Hepatocyte (in vitro differentiated cells): Measurements from ENCODE around the gene CDK6. TPM values are rescaled to one million over a fixed set of nuclear protein-coding genes. Genes with fewer than 3 reads are reported as not detected.
A peak's percentile ranks its signal among the peaks of the same experiment; 100 is the strongest.

Experiments used
- DNase-seq: peaks from one replicate; pipeline ENCODE4 v3.0.0-alpha.2; 2016; ENCODE audit warnings: low spot score
- H2AFZ ChIP-seq: fragments of 200-600 bp; sonication (generic); 2 replicates; pipeline ENCODE4 v1.6.0; 2016; ENCODE audit warnings: antibody characterized with exemption, mild to moderate bottlenecking
- H3K27ac ChIP-seq: fragments of 200-600 bp; sonication (generic); 2 replicates; pipeline ENCODE4 v1.5.1; 2016; ENCODE audit warnings: mild to moderate bottlenecking
- H3K27me3 ChIP-seq: fragments of 200-600 bp; sonication (generic); 2 replicates; pipeline ENCODE4 v1.6.1; 2016
- H3K36me3 ChIP-seq: fragments of 200-600 bp; sonication (generic); replicated peaks from 2 replicates; pipeline ENCODE4 v1.5.1; 2016; ENCODE audit warnings: low read depth; ENCODE audit not compliant: insufficient read depth
- H3K4me1 ChIP-seq: fragments of 200-600 bp; sonication (generic); 2 replicates; pipeline ENCODE4 v1.5.1; 2016; ENCODE audit warnings: mild to moderate bottlenecking, moderate library complexity; ENCODE audit not compliant: insufficient read depth
- H3K4me2 ChIP-seq: fragments of 200-600 bp; sonication (generic); 2 replicates; pipeline ENCODE4 v1.6.0; 2016
- H3K4me3 ChIP-seq: fragments of 200-600 bp; sonication (generic); 2 replicates; pipeline ENCODE4 v1.5.1; 2016; ENCODE audit warnings: mild to moderate bottlenecking
- H3K79me2 ChIP-seq: fragments of 200-600 bp; sonication (generic); 2 replicates; pipeline ENCODE4 v1.6.0; 2017; ENCODE audit warnings: mild to moderate bottlenecking
- H3K9me2 ChIP-seq: fragments of 200-600 bp; sonication (generic); replicated peaks from 2 replicates; pipeline ENCODE4 v1.6.0; 2017; ENCODE audit warnings: mild to moderate bottlenecking; ENCODE audit not compliant: insufficient read depth
- H3K9me3 ChIP-seq: fragments of 200-600 bp; sonication (generic); 2 replicates; pipeline ENCODE4 v1.5.1; 2016; ENCODE audit warnings: low read depth, mild to moderate bottlenecking
- H4K20me1 ChIP-seq: fragments of 200-600 bp; sonication (generic); 2 replicates; pipeline ENCODE4 v1.6.0; 2016; ENCODE audit warnings: mild to moderate bottlenecking; ENCODE audit not compliant: insufficient read depth, poor library complexity, severe bottlenecking
- CTCF ChIP-seq: fragments of 200-600 bp; sonication (generic); IDR thresholded peaks from 2 replicates; pipeline ENCODE4 v1.5.1; 2016; ENCODE audit warnings: antibody characterized with exemption, mild to moderate bottlenecking; ENCODE audit not compliant: poor library complexity
- EZH2 ChIP-seq: fragments of 200-600 bp; sonication (generic); IDR thresholded peaks from 2 replicates; pipeline ENCODE4 v1.6.1; 2016; ENCODE audit warnings: antibody characterized with exemption, mild to moderate bottlenecking, borderline replicate concordance
- EZH2phosphoT487 ChIP-seq: fragments of 200-600 bp; sonication (generic); IDR thresholded peaks from one replicate; pipeline ENCODE4 v1.6.1; 2018; ENCODE audit warnings: antibody characterized with exemption, mild to moderate bottlenecking, low read depth, moderate library complexity; ENCODE audit not compliant: unreplicated experiment, severe bottlenecking
- WGBS: methylation state at CpG from one replicate; pipeline ENCODE4 v1.1.6; 2016; ENCODE audit warnings: low lambda C conversion rate; ENCODE audit errors: missing lambda C conversion rate; 5-methylcytosine and 5-hydroxymethylcytosine counted together
- polyA plus RNA-seq: library from polyadenylated mRNA; unstranded; fragments of >200 nt; fragmentation: Nextera tagmentation; extraction: Ambion mirVana; gene quantifications from 2 replicates; pipeline ENCODE4 v1.2.1, GENCODE V29; 2016
- total RNA-seq: library from RNA; depleted of rRNA; stranded (reverse); fragments of >200 nt; gene quantifications from 2 replicates; pipeline ENCODE4 v1.2.3, GENCODE V29; 2014

Gene CDK6
- total and polyA plus RNA-seq, 2 experiments from 2014 or later: 18.7 to 64.5 TPM

GRCh38 chr7:92621561-92622023 is 214.8 kb downstream of the CDK6 start:
- H3K4me2 ChIP-seq: no peak overlapping the region
- H3K27me3 ChIP-seq: no peaks in the 10 kb centered on the region
- H3K27ac ChIP-seq: peak overlapping the region; percentile 12
- H4K20me1 ChIP-seq: no peaks in the 10 kb centered on the region
- no peak for TF ChIP-seq EZH2
- no peak for TF ChIP-seq CTCF
- TF ChIP-seq EZH2phosphoT487: no peak
- no peaks in the 10 kb centered on the region for H3K36me3 ChIP-seq
- DNase-seq: no peak
- no peak overlapping the region for H3K4me3 ChIP-seq
- no peaks in the 10 kb centered on the region for H3K9me3 ChIP-seq
- H3K79me2 ChIP-seq: peaks cover 20% of the 10 kb centered on the region
- H3K4me1 ChIP-seq: no peaks in the 10 kb centered on the region
- H3K9me2 ChIP-seq: no peaks in the 10 kb centered on the region
- 94% methylated on average over 2 of the region's 2 CpGs for WGBS
- H2AFZ ChIP-seq: no peak overlapping the region

DNA sequence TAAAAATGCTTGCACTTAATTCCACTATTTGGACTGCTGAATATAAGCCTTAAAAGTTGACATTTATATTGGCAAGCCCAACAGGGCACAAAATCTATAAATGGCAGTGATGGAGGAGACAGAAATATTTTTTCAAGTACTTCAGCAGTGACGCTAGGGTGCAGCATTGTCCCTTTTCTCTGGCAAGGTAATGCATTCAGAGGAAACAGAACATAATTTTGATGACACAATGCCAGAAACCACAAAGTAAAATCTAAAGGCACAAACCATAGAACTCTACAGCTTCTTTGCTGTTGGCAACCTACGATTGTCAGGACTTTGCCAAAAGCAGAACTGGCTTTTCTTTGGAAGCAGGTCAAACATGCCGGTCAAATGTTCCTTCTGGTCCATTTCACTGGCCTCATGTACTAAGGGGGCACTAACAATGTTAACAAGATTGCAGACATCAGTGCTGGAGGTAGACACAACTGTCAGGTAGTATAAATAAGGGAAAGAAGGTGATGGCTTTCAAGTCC is 215.3 kb downstream of the CDK6 start:
- H3K27me3 ChIP-seq: no peaks in the 10 kb centered on the region
- no peaks in the 10 kb centered on the region for H4K20me1 ChIP-seq
- H3K4me1 ChIP-seq: no peaks in the 10 kb centered on the region
- TF ChIP-seq CTCF (peak; percentile 76), EZH2phosphoT487 (no peak), EZH2 (no peak)
- H3K4me2 ChIP-seq: no peak overlapping the region
- H3K36me3 ChIP-seq: no peaks in the 10 kb centered on the region
- H3K9me3 ChIP-seq: no peaks in the 10 kb centered on the region
- peaks cover 18% of the 10 kb centered on the region for H3K79me2 ChIP-seq
- peak; percentile 84 for DNase-seq
- H3K9me2 ChIP-seq: no peaks in the 10 kb centered on the region
- 49% methylated on average over 3 of the region's 3 CpGs for WGBS
- no peak overlapping the region for H3K4me3 ChIP-seq
- H3K27ac ChIP-seq: peak overlapping the region; percentile 12
- no peak overlapping the region for H2AFZ ChIP-seq

DNA sequence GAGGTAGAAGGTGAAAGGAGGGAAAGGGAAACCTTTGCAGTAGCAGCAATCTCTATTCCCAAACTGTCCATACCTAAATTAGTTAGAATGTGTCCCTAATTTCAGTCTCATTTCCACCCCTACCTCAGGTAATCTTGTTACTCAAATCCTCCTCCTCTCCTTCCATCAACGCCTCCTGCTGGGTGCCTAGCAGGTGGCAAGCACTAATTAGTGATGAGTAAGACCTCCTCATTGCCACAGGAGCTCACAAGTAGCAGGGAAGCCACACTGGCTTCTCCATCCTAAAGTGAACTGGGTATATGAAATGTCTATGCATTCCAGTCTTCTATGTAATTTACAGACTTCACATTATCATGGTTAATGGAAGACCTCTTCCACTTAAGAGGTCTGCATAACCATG is 220.5 kb downstream of the CDK6 start:
- H3K36me3 ChIP-seq: no peaks in the 10 kb centered on the region
- TF ChIP-seq CTCF (no peak), EZH2 (no peak), EZH2phosphoT487 (no peak)
- H3K9me3 ChIP-seq: no peaks in the 10 kb centered on the region
- H3K9me2 ChIP-seq: no peaks in the 10 kb centered on the region
- WGBS: 90% methylated on average over 1 of the region's 1 CpG
- H3K79me2 ChIP-seq: peaks cover 6% of the 10 kb centered on the region
- H4K20me1 ChIP-seq: no peaks in the 10 kb centered on the region
- no peak for DNase-seq
- no peak overlapping the region for H3K4me3 ChIP-seq
- no peak overlapping the region for H3K27ac ChIP-seq
- no peaks in the 10 kb centered on the region for H3K27me3 ChIP-seq
- H2AFZ ChIP-seq: no peak overlapping the region
- H3K4me2 ChIP-seq: no peak overlapping the region
- H3K4me1 ChIP-seq: no peaks in the 10 kb centered on the region
